ENCODE data around the gene CCDC149. TPM values are rescaled to one million over a fixed set of nuclear protein-coding genes. Genes with fewer than 3 reads are reported as not detected.

The CCDC149 gene
- total and polyA plus RNA-seq, 12 donors: 6.1 to 17.7 (median 9.3) TPM

- intact Hi-C loops (cut with DNase I): no loop called here
- Histone ChIP-seq H3K36me3 (no peaks in the 10 kb centered on the region), H3K4me1 (peaks cover 0 to 15% (median 0%) of the 10 kb centered on the region in 9 donors), H3K9me3 (no peaks in the 10 kb centered on the region), H3K27me3 (no peaks in the 10 kb centered on the region), H3K27ac (no peak overlapping the region), H3K4me3 (no peak overlapping the region)
- no peak for TF ChIP-seq CTCF (IDR thresholded peaks at IDR 0.05)
- 88 to 93% methylated on average over 6 of the region's 6 CpGs for WGBS, 2 donors
- ATAC-seq (no peak), DNase-seq (no peak)
Observed at GRCh38 chr4:24772952-24773351, 139.9 kb downstream of the CCDC149 start.

- no peak overlapping the region for H3K27ac ChIP-seq
- peaks cover 0 to 10% (median 0%) of the 10 kb centered on the region in 9 donors for H3K4me1 ChIP-seq
- DNase-seq (no peak), ATAC-seq (no peak)
- TF ChIP-seq CTCF (IDR thresholded peaks at IDR 0.05): no peak
- no peak overlapping the region for H3K4me3 ChIP-seq
- no peaks in the 10 kb centered on the region for H3K36me3 ChIP-seq
- H3K27me3 ChIP-seq: no peaks in the 10 kb centered on the region
- 84 to 87% methylated on average over 5 of the region's 5 CpGs for WGBS, 2 donors
- intact Hi-C loops (cut with DNase I): no loop called here
- no peaks in the 10 kb centered on the region for H3K9me3 ChIP-seq
Observed at GRCh38 chr4:24772061-24772705, 140.7 kb downstream of the CCDC149 start.

GRCh38 chr4:24771241-24771640, 141.6 kb downstream of the CCDC149 start:
- ATAC-seq: no peak
- DNase-seq: no peak
- no peaks in the 10 kb centered on the region for H3K27me3 ChIP-seq
- TF ChIP-seq CTCF (IDR thresholded peaks at IDR 0.05): no peak
- intact Hi-C loops (cut with DNase I): no loop called here
- H3K4me1 ChIP-seq: peaks cover 0 to 10% (median 0%) of the 10 kb centered on the region in 9 donors
- H3K36me3 ChIP-seq: no peaks in the 10 kb centered on the region
- H3K27ac ChIP-seq: no peak overlapping the region
- H3K4me3 ChIP-seq: no peak overlapping the region
- 64 to 70% methylated on average over 4 of the region's 4 CpGs for WGBS, 2 donors
- peaks cover 0 to 7% (median 0%) of the 10 kb centered on the region in 11 donors for H3K9me3 ChIP-seq

- H3K27ac ChIP-seq: no peak overlapping the region
Observed at GRCh38 chr4:24770667-24771066, 142.2 kb downstream of the CCDC149 start.

More at GRCh38 chr4:24770667-24771066, 142.2 kb downstream of the CCDC149 start:
- no peak overlapping the region for H3K4me3 ChIP-seq
- WGBS, 2 donors: 87 to 89% methylated on average over 4 of the region's 4 CpGs
- H3K36me3 ChIP-seq: no peaks in the 10 kb centered on the region
- intact Hi-C loops (cut with DNase I): no loop called here
- no peaks in the 10 kb centered on the region for H3K27me3 ChIP-seq
- H3K4me1 ChIP-seq: peaks cover 0 to 10% (median 0%) of the 10 kb centered on the region in 9 donors
- peaks cover 0 to 7% (median 0%) of the 10 kb centered on the region in 11 donors for H3K9me3 ChIP-seq
- DNase-seq (no peak), ATAC-seq (no peak)
- TF ChIP-seq CTCF (IDR thresholded peaks at IDR 0.05): no peak

Measured in heart right ventricle (tissue), 16 donors.